PFSK-1 (cell line): ENCODE results near the gene SCN5A. TPM values are rescaled to one million over a fixed set of nuclear protein-coding genes. Genes with fewer than 3 reads are reported as not detected.

ENCODE experiments used
- FOXP2 ChIP-seq: optimal IDR thresholded peaks from 2 replicates; pipeline ENCODE3; 2011; ENCODE audit warnings: borderline replicate concordance, control low read depth, inconsistent platforms; ENCODE audit not compliant: insufficient read depth; ENCODE audit errors: extremely low read length, extremely low read depth
- POLR2AphosphoS5 ChIP-seq: IDR thresholded peaks from 2 replicates; pipeline ENCODE4 v1.6.1; 2012; ENCODE audit warnings: low read depth, mild to moderate bottlenecking, control low read depth, low read length, moderate library complexity
- SIN3A ChIP-seq: IDR thresholded peaks from 2 replicates; pipeline ENCODE4 v1.6.1; 2012; ENCODE audit warnings: mild to moderate bottlenecking, low read length, moderate library complexity, borderline replicate concordance; ENCODE audit not compliant: insufficient read depth
- TAF1 ChIP-seq: IDR thresholded peaks from 2 replicates; pipeline ENCODE4 v1.6.1; 2012; ENCODE audit warnings: low read length, control low read depth, borderline replicate concordance; ENCODE audit not compliant: insufficient read depth
- polyA plus RNA-seq: library from polyadenylated mRNA; unstranded; fragments of >200 nt; gene quantifications from one replicate; pipeline ENCODE4 v1.2.1, GENCODE V29; 2012; ENCODE audit warnings: low read depth, missing spikeins; ENCODE audit not compliant: insufficient read length
- TF ChIP-seq, protein P1 (sequence below), 2 experiments: IDR thresholded peaks; 2 replicates each; pipeline versions ENCODE4 v1.6.1 to v1.8.0; 2011 to 2012; ENCODE audit warnings: low read depth in 2 of 2, low read length in 2 of 2, control low read depth in 1 of 2, inconsistent platforms in 1 of 2, mild to moderate bottlenecking in 1 of 2, moderate library complexity in 1 of 2; ENCODE audit not compliant: insufficient read depth in 1 of 2

The SCN5A gene
- 0.23 TPM for polyA plus RNA-seq

DNA sequence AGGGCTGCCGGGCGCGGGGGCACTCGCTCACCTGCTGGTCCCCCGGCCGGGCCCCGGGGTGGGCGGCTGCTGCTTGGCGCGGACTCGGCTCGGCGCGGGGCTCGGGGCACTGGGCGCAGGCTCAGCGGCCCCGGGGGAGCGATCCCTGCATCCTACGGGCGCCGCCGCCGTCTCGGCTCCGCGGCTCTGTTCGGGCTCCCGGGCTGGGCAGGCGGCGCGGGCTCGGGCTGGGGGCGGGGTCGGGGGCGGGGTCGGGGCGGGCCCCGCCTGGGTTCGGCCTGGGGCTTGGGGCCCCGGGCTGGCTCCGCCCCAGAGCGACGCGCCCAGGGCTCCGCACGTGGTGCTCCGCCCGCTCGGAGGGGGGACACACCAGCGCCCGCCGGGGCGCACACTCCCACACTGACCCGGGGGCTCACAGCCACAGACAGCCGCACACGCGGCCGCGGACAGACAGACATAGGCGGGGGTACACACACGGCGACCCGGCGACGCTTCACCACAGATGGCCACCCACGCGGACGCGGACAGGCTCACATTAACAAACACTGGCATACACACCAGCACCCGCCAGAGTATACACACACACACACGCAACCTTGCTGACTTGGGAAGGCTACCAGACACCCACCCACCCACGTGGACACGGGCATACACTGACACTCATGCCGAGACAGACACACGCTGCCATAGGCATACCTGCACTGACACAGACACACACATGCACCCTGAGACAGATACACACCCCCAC lies at the start of gene SCN5A:
Gene SCN5A (minus strand): TSS at position 188 of the 748 bp plus-strand sequence. CDS start 16,380 bp downstream, outside the sequence.
- TF ChIP-seq TAF1 (no peak), SIN3A (no peak), POLR2AphosphoS5 (no peak), FOXP2 (no peak)
- TF ChIP-seq, protein P1, sequence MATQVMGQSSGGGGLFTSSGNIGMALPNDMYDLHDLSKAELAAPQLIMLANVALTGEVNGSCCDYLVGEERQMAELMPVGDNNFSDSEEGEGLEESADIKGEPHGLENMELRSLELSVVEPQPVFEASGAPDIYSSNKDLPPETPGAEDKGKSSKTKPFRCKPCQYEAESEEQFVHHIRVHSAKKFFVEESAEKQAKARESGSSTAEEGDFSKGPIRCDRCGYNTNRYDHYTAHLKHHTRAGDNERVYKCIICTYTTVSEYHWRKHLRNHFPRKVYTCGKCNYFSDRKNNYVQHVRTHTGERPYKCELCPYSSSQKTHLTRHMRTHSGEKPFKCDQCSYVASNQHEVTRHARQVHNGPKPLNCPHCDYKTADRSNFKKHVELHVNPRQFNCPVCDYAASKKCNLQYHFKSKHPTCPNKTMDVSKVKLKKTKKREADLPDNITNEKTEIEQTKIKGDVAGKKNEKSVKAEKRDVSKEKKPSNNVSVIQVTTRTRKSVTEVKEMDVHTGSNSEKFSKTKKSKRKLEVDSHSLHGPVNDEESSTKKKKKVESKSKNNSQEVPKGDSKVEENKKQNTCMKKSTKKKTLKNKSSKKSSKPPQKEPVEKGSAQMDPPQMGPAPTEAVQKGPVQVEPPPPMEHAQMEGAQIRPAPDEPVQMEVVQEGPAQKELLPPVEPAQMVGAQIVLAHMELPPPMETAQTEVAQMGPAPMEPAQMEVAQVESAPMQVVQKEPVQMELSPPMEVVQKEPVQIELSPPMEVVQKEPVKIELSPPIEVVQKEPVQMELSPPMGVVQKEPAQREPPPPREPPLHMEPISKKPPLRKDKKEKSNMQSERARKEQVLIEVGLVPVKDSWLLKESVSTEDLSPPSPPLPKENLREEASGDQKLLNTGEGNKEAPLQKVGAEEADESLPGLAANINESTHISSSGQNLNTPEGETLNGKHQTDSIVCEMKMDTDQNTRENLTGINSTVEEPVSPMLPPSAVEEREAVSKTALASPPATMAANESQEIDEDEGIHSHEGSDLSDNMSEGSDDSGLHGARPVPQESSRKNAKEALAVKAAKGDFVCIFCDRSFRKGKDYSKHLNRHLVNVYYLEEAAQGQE (IDR thresholded peaks at IDR 0.05; ENCODE audit: insufficient read depth in 1 of 2, low read depth in 2 of 2, low read length in 2 of 2): no peak

DNA sequence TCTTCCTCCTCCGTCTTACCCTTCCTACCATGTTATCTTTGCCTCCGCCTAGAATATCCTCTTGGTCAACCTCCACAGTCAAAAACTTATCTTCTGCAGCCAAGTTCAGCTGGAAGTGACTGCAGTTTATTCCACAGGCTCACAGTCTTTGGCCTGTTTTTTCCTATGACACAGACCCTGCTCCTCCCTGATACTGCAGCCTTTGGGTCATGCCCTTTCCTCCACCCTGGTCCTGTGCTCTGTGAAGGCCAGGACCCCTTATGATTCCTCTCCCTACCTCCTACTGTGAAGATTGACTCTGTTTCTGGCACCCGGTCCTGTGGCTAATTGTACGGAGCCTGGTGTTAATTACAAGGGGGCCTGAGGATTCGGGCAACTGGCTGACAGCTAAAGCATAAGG lies 49.3 kb upstream of the SCN5A start:
- no peak for TF ChIP-seq POLR2AphosphoS5
- TF ChIP-seq, protein P1 (IDR thresholded peaks at IDR 0.05; ENCODE audit: insufficient read depth in 1 of 2, low read depth in 2 of 2, low read length in 2 of 2): no peak
- no peak for TF ChIP-seq FOXP2
- no peak for TF ChIP-seq TAF1
- no peak for TF ChIP-seq SIN3A

DNA sequence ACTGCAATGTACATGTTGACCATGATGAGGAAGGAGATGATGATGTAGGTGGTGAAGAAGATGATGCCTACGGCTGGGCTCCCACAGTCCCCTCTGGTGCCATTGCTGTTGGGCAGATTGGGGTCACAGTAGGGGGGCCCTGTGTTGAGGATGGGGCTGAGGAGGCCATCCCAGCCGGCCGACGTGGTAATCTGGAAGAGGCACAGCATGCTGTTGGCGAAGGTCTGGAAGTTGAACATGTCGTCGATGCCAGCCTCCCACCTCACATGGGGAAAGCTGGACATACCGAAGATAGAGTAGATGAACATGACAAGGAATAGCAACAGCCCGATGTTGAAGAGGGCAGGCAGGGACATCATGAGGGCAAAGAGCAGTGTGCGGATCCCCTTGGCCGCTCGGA lies 48.6 kb upstream of the SCN5A start:
- TF ChIP-seq FOXP2: no peak
- TF ChIP-seq TAF1: no peak
- TF ChIP-seq POLR2AphosphoS5: no peak
- TF ChIP-seq SIN3A: no peak
- TF ChIP-seq, protein P1 (IDR thresholded peaks at IDR 0.05; ENCODE audit: insufficient read depth in 1 of 2, low read depth in 2 of 2, low read length in 2 of 2): no peak

DNA sequence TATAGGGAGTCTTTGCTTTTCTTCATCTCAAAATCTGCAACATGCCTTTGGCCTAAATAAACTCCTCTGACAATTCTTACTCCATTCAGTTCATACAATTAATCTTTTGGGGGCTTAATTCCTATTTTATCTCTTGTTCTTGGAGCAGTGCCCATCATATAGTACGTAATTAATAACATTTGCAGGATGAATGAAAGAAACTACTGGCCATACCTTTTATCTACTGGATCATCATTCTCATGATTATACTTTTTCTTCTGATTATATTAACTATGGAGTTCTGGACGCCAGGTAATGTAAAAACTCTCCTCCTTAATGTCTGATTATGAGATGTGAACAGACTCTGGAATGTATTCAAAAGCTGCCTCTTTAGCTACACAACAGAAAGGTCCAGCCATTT lies 46.5 kb upstream of the SCN5A start:
- no peak for TF ChIP-seq TAF1
- TF ChIP-seq, protein P1 (IDR thresholded peaks at IDR 0.05; ENCODE audit: insufficient read depth in 1 of 2, low read depth in 2 of 2, low read length in 2 of 2): no peak
- TF ChIP-seq FOXP2: no peak
